ENCODE results near the gene ZCWPW1.

DNA sequence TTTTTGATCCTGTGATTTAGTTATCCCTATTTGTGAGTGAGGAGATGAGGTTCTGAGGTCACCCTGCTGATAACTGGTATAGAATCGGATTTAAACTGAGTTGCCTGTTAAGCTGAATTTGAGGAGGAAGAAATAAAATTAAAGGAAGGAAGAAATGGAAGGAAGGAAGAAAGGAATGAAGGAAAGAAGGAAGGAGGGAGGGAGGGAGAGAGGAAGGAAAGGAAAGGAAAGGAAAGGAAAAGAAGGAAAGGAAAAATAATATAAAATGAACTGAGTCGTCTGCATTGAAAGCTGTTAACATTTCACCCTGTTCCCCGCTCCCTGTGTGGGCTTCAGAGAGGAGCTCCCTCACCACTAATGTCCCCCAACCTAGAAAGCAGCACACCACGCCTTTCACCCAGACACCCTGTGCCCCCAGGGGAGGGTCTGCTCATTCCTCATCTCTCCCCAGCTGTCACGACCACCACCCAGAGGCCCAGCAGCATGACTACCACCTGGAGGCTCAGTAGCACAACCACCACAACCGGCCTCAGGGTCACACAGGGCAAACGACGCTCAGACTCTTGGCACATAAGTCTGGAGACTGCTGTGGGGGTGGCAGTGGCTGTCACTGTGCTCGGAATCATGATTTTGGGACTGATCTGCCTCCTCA, 38.9 kb downstream of the ZCWPW1 start:
- TF ChIP-seq EZH2phosphoT487 (IDR thresholded peaks at IDR 0.05; ENCODE audit: insufficient read depth, low read depth) (no peak), EZH2 (IDR thresholded peaks at IDR 0.05; ENCODE audit: insufficient read depth, poor library complexity, severe bottlenecking) (no peak)
